GM18511 (cell line): ENCODE results near the gene SCUBE2.
A peak's percentile ranks its signal among the peaks of the same experiment; 100 is the strongest.

Experiments
- ATAC-seq: cut with Tn5 transposase; IDR thresholded peaks from one replicate; pipeline ENCODE4 v1.9.1; 2021; ENCODE audit warnings: mild to moderate bottlenecking, moderate library complexity; ENCODE audit not compliant: unreplicated experiment

Gene SCUBE2

DNA sequence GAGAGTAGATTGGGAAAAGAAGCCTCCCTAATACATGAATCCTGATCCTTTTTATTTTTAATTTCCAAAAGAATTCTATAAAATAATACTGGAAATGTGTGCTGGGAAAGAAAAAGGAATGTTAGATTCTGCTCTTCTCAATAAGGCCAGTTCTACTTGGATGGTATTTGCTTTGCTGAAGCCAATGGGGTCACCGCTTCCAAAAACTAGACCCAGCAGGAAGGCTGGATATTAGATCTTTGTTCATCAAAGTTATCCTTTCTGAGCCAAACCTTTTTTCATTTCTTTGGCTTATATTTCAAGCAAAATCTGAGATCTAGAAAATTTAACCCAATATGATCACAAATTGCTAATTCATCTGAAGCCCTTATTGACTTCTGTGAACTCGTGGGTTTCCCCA is 41.4 kb downstream of the SCUBE2 start:
- no peak for ATAC-seq

DNA sequence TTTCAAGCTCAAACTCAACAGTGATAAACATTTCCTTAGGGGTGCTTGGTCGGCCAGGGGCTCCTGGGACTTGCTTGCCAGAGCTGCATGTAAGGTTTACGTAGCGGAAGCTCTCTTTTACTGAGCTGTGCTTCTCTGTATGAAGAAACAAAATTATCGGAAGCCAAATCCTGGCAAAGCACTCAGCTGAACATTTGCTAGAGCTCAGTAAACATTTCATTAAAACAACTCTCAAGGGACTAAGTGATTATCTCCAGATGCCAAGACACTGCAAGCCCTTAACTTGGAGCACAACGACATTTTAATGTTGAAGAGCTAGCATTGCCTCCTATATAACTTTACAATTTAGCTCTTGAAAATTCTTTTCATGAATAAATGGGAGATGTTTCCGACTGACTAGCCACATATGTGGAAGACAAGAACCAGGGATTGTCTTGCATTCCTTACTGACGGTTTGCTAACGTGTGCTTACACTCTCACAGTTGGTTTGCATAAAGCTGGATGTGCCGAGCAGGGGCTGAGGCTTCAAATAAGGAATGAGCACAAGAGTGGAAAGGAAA is 43.4 kb downstream of the SCUBE2 start:
- ATAC-seq: no peak

DNA sequence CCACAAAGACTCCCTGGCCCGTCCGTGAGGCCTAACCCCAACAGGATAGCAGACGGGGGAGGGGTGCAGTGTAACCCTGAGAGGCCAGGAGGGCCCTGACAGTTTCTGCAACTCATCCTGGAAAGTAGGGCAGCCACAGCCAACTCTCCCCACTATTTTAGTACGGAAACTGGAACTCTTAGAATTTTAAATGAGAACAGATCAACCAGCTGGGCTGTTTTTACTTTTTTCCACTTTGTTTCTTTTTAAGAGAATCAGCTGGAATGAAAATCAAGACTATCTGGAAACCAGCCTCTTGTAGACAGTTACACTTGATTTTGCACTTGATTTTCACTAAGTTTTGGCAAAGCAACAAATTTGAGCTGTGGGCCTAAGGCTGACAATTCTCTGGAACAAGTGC is 44.9 kb downstream of the SCUBE2 start:
- no peak for ATAC-seq

DNA sequence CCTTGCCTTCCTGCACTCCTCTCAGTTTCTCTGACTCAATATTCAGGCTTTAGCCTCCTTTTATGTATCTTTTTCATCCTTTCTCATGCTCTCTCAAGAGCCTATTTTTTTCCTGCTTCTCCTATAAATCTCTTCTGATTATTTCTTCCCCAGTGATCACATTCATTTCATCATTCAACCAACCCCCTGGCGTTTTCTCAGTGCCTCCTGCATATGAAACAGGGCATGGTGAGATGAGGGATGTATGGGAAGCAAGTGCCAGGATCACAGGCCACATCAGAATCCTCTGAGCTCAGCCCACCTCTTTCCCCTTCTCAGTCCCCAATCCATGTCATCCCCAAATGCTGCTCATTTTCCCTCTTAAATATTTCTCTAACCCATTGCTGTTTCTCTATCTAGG is 48.9 kb downstream of the SCUBE2 start:
- no peak for ATAC-seq

DNA sequence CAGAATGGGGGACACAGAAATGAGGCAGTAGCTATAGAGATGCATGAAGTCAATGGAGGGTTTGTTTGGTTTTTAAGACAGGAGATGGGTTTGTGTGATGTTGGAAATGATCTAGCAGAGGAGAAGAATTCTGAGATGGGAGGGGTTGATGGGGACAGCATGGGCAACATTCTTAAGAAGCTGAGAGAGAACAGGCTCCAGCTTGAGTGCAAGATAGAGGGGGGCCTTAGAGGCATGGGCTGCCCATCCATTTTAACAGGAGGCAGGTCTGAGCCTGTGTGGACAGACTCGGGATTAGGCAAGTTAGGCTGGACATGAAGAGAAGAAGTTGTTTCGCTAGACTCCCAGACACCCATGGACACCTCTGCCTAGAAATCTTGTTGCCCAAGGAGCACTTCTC is 49.7 kb downstream of the SCUBE2 start:
- no peak for ATAC-seq

DNA sequence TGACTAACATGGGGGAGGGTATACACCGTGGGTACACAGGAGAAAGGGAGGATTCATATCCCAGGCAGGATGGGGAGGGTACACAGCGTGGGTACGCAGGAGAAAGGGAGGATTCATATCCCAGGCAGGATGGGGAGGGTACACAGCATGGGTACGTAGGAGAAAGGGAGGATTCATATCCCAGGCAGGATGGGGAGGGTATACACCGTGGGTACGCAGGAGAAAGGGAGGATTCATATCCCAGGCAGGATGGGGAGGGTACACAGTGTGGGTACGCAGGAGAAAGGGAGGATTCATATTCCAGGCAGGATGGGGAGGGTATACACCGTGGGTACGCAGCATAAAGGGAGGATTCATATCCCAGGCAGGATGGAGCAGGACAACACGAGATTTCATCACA is 51.0 kb downstream of the SCUBE2 start:
- no peak for ATAC-seq

DNA sequence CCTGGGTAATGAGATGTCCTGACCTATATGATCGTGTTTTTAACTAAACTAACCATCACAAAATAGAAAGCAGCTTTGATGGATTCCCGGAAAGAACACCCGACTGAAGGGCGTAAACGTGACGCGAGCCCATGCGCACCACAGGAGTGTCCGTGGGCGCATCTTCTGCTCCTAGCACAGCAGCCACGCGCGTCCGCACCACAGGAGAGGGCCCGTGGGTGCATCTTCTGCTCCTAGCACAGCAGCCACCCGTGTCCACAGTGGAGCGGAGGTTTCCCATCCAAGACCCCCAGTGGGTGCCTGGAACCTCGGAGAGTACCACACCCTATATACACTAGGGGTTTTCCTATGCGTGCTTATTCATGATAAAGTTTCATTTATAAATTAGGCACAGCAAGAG is 51.5 kb downstream of the SCUBE2 start:
- no peak for ATAC-seq

DNA sequence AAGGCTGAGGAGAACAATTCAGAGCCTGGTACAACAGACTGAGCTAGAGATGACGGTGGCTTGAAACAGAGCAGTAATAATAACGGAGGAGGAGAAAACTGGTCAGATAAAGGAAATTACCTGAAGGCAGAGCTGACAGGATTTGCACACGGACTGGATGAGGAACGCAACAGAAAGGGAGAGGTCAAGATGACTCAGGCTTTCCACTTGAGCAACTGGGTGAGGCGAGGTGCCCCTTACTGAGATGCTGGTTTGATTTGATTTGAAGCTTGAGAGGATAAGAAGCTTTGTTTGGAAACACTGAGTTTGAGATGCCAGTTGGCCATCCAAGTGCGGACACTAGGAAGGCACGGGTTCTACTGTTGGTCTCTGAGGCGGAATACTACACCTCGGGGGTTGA is 52.2 kb downstream of the SCUBE2 start:
- no peak for ATAC-seq

DNA sequence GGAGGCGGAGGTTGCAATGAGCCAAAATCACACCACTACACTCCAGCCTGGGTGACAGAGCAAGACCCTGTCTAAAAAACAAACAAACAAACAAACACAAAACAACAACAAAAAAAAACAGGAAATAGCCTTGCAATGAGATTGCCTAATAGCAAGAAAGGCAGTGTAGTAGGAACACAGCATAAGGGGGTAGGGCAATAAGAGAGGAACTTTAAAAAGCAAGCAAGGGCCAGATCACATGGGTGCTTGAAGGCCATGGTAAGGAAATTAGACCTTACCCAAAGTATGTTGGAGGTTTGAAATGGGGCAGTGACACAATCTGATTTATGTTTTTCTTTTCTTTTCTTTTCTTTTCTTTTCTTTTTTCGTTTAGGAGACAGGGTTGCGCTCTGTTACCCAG is 52.9 kb downstream of the SCUBE2 start:
- no peak for ATAC-seq

DNA sequence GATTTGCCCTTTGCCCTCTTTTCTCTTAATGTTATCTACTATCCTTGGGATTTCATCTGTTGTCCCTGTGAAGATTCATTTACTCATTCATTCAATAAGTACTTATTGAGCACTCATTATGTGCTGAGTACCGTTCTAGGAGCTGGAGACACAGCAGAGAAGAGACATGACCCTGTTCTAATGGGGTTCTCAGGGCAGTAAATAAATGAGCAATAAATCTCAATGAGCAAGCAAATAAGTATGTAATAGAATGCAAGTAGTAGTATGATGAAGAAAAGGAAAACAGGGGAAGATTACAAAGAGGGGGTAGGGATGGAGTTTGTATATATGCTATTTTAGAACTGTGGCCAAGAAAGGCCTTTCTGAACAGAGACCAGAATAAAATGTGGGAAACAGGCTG is 53.4 kb downstream of the SCUBE2 start:
- no peak for ATAC-seq

DNA sequence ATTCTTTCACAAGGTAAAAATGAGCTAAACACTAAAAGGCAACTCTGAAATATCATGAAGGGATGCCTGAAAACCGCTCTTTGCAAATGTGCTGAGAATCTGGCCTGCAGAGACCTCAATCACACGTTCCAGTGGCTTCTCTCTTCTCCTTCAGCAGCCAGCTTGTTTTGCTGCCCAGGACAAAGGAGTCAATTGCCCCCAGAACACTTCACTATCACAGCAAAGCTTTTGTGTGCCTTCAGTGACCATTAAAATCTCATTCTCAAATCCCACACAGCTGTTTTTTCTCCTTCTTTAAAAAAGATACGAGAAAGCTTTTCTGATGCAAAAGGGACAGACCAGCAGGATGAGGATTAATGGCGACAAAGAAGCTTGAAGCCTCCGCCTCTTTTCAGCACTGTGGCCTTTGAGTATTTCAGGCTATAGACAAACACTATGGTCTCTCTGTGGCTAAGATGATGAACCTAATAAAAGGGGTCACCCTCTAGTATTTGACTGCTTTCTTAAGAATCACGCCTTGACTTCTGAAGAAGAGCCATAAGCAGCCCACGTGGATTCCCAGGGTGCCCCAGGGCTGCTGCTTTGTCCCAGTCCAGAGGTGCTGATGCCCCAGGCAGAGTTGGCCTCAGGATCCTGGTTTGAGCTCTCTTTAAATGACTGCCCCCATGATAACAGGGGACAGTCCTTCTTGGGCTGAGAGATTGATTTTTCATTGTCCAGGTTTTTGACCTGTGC is 54.2 kb downstream of the SCUBE2 start:
- no peak for ATAC-seq

DNA sequence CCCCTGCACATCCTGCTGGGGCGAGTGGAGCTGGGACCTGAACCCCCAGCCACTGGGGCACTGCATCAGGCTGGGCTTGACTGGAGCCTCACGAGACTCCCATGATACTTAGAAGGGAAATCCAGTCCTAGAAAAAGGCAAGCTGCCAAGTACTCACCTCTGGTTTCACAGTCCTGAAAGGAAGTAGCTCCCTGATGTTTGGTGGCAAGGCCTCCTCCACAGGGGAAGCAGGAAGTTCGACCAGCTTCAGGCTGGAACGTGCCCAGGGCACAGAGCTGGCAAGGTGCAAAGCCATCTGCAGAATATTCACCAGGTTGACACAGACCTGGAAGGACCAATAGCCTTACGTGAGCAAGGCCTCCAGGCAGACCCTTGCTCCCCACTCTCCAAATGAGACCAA is 60.8 kb downstream of the SCUBE2 start:
- ATAC-seq: no peak

DNA sequence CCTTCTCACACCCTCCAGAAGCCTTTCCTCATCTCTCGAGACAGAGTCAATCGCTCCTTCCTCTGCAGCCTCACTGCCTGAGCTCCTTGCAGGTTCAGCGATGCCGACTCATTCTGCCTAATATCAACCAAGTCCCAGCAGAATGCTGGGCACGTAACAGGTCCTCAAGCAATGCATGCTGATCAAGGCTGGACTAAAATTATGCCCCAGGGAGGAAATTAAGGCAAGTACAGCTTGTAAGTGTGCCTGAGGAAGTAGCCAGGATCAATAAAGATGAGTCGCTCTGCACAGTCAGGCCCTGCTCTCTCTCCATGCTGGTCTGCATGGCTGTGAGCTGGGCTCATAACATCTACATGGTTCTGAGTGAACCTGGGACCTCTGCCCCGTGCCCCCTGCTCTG is 62.0 kb downstream of the SCUBE2 start:
- ATAC-seq: no peak

DNA sequence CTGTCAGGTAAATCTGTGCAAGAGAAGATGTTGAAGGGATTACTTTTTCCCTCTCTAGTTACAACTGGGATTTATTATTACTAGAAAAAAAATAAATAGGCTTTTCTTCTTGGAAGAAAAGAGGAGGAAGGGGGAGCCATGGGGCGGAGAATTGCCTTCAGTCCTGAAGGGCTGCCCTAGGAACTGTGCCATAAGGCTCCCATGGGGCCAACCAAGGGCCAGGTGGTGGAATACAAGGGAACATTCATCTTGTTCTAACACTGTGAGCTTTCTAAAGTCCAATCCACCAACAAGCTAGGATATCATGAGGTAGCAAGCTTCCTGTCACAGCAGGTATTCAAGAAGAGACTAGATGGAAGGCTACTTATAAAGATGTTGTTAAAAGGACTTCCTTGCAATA is 62.8 kb downstream of the SCUBE2 start:
- no peak for ATAC-seq

DNA sequence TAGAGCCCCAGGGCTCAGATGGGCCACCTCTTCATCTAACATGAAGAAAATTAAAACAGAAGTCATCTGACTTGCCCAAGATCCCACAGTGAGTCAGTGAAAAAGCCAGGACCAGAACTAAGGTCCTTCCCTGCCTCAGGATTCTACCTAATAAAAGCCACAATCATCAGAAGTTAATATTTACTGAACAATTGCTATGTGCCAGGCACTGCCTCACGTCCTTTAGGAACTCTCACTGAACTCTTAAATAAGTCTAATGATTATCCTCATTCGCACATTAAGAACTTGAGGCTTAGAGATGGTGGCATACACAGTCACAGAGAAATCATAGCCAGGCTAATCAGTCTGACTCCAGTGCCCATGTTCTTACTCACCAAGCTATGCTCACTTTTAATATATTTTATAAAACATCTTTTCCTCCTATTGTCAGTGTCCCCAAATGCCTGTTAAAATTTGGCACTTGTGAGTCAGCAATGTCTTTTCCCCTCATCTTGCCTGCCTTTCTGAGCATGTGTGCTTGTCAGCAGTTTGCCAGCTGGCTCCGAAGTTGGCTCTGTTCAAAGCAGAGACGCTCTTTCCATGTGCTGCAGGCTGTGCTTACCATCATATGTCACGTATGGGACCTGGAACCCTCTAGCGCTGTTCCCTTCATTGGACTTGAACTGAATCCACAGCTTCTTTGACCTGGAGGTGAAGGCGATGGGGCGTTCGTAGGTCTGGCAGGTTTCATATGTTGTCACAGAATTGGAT is 66.1 kb downstream of the SCUBE2 start:
- ATAC-seq: no peak

DNA sequence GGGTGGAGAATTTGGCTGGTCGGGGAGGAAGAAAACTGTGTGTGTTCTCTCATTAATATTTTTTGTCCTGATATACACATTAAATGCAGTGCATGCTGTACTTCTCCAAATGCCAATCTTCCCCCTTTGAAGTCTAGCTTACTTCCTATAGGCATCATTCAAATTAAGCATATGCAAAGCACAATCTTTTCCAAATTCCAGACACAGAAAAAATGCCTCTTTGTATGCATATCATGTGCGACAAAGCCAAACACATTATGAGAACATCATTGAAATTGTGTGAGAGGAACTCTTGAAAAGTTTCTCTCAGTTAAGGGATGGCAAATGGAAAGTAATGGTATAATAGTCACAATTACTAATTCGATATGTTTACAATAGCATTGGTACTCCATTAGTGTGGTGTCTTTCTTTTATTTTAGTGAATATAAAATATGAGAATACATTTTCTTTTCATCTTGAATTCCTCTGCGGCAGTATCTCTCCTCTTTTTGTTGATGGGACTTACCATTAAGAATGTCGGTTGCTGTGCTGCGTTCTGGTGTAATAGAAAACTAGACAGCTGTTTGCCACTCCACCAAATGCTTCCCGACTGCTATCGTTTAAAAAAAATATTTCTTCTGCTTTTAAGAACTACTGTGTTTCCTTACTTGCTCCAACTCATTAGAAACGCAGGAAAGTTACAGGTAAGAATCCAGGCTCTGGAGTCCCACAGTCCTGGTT is 68.3 kb downstream of the SCUBE2 start:
- no peak for ATAC-seq

DNA sequence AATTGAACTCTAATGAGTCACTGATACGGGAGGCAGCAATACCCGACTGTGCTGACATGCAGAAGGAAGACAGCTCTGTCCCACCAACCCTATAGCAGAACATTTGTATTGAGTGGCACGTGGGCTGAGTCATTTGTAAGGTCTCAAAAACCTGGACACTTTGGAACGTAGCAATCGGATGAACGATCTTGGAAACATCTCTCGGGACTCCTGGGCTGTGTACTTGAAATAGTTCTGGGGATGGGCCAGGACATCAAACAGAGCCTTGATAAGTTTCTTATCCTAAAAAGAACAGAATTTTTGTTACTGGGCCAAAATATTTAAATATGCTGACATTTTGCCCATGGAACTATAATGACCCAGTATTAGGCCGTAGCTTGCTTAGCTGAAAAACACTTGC is 70.5 kb downstream of the SCUBE2 start:
- ATAC-seq: no peak

DNA sequence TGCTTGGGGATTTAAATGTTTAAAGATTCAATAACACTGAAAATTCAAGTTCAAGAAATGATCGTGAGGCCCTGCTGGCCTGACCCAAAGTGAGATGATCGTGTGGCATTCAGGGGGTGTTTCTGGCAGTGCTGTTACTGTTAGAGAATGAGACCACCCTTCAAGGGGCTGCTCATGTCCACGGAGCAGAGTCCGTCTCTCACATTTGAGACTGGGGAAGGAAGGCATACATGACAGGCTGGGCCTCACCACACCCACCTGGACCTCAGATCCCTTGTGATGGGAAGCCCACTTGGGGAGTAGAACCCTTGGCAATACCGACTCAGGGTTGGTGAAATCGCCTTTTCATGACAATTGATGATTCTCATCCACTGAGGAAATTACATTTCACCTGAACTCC is 71.5 kb downstream of the SCUBE2 start:
- no peak for ATAC-seq

DNA sequence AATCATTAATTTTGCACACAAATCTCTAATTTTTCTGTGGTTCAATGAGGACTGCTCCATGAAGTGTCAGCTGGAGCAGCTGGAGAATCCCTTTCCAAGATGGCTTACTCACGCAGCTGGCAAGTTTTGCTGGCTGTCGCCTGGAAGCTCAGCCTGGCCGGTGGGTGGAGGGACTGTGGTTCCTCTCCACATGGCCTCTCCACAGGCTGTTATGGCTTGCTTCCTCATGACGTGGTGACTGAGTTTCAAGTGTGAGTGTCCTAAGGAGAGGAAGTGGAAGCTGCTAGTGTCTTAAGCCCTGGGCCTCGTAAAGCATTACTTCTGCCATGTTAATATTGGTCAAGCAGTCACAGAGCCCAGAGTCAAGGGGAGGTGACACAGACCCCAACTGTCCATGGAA is 73.6 kb downstream of the SCUBE2 start:
- peak; percentile 45 for ATAC-seq

DNA sequence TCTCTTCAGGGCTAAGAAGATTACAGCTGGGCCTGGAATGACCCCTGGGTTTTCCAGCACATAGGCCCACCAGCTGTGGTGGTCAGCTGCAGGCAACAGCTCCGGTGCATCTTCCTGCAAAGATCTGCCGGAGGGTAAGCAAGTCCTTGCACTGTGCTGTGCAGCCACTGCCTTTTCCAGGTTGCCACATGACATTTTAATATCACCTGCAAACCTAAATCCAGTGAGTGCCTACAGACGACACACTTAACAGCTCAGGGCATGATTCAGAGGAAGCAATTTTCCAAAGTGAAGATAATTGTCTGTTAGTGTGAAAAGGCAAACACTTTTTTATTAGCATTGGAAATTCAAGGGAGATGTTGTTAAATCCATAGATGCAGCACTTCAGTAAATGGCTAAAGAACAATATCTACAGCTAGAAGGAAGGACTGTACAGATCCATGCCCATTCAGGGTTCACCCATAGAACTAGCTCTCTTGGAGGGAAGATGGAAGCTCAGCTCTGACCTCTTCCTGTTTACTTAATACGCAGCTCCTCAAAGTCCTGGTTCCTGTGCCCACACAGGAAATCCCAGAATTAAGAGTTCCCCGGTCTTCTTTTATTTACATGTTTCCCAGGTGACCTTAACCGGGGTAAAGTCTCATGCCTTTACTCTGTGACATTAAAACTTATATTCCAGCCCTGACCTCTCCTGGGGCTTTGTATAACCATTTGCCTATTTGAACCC is 74.3 kb downstream of the SCUBE2 start:
- no peak for ATAC-seq

DNA sequence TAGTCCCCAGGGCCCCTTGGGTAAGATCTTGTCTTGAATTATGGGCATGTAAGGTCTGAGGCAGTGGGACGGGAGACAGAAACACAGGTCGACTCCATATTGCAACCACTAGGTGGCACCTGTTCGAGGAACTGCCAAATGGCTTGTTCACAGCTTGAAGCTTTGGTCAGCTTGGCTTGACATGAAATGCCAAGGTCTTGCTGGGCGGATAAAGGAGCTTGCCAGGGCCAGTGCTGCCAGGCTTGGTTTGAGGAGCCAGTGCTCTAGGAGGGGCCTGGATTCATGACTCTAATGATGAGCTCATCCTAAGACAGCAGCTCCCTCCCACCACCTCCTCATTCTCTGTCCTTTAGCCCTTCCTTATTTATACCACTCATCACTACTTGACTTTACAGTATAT is 75.7 kb downstream of the SCUBE2 start:
- ATAC-seq: peak; percentile 76
